ENCODE results near the gene ZNF99. TPM values are rescaled to one million over a fixed set of nuclear protein-coding genes. Genes with fewer than 3 reads are reported as not detected.
"Not testable (repeated sequence)": the region's sequence is repeated elsewhere in the genome, so short reads cannot be mapped to it uniquely, and the experiment has no call there.

ZNF99 gene
- total RNA-seq, 4 donors from 2014 or later, result 0.30 to 0.87 (median 0.61) TPM

DNA sequence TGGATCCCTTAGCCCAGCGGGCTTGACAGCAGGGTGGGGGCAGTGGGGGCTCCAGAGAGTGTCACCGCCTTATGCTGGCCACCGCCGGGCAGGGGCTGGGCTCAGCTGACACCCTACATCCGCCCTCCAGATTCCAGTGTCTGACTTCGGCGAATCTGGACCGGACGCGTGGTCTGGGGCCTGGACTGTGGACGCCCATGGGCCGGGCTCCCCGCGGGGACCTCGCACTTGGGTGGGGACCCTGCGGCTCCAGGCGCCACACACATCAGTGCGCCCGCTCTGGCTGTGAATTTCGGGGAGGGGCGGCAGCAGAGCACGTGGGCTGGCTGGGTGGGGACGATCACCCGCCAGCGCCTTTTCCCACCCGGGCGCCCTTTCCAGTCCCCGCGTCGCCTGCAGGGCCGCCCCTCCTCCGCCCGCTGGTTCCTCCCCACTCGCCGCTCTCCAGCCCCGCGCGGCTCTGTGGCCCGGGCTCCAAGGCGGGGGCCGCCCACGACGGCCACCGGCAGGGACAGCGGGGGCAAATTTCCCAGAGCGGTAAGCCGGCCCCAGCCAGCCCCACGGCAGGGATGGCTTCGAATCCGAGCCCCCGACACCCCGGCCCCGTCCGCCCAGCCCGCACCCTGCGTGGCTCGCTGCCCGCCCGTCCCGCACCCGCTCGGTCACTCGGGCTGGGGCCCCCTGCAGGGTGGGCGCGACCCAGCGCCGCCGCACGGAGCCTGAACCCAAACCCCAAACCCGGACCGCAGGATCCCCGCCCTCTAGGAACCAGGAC, 23.3 kb upstream of the ZNF99 start:
- H3K4me3 ChIP-seq, result peak overlapping the region in 1 of 4 donors; percentile 10
- H3K4me1 ChIP-seq, result no peaks in the 10 kb centered on the region
- TF ChIP-seq, protein P1, sequence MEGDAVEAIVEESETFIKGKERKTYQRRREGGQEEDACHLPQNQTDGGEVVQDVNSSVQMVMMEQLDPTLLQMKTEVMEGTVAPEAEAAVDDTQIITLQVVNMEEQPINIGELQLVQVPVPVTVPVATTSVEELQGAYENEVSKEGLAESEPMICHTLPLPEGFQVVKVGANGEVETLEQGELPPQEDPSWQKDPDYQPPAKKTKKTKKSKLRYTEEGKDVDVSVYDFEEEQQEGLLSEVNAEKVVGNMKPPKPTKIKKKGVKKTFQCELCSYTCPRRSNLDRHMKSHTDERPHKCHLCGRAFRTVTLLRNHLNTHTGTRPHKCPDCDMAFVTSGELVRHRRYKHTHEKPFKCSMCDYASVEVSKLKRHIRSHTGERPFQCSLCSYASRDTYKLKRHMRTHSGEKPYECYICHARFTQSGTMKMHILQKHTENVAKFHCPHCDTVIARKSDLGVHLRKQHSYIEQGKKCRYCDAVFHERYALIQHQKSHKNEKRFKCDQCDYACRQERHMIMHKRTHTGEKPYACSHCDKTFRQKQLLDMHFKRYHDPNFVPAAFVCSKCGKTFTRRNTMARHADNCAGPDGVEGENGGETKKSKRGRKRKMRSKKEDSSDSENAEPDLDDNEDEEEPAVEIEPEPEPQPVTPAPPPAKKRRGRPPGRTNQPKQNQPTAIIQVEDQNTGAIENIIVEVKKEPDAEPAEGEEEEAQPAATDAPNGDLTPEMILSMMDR (IDR thresholded peaks at IDR 0.05), result no peak
- no peaks in the 10 kb centered on the region for H3K36me3 ChIP-seq
- WGBS, 2 donors, result 12 to 13% methylated on average over 34 to 67 of the region's 72 CpGs
- no peak for DNase-seq (ENCODE audit: low spot score in 2 of 2)
- no peaks in the 10 kb centered on the region for H3K27me3 ChIP-seq
- H3K9me3 ChIP-seq, result peaks cover 0 to 32% (median 0%) of the 10 kb centered on the region in 4 donors
- no peak overlapping the region for H3K27ac ChIP-seq

DNA sequence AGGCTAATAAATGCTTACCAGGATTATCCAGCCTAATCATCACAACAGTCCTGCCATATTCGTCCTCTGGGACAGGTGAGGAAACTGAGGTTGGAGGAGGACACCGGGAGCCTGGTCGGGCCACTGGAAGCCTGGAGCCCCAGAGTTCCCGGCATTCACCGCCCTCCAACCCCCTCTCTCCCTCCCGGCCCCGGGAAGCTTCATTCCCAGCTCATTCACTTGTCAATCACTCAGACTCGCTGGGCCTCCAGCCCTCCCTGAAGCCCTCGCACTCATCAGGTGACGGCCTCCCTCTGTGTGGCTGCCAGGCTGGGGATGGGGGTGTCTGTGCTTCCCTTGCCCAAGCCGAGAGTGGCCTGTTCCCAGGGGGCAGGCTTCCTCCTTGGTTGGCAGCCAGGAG, 22.5 kb upstream of the ZNF99 start:
- H3K9me3 ChIP-seq, result peaks cover 0 to 30% (median 0%) of the 10 kb centered on the region in 4 donors
- no peak overlapping the region for H3K27ac ChIP-seq
- WGBS, 2 donors, result 36 to 40% methylated on average over 10 to 11 of the region's 11 CpGs
- H3K4me1 ChIP-seq, result no peaks in the 10 kb centered on the region
- TF ChIP-seq, protein P1 (IDR thresholded peaks at IDR 0.05), result no peak
- TF ChIP-seq POLR2A (IDR thresholded peaks at IDR 0.05) (no peak), EP300 (IDR thresholded peaks at IDR 0.05) (no peak)
- DNase-seq (ENCODE audit: low spot score in 2 of 2), result no peak
- no peaks in the 10 kb centered on the region for H3K36me3 ChIP-seq
- H3K27me3 ChIP-seq, result no peaks in the 10 kb centered on the region
- H3K4me3 ChIP-seq, result no peak overlapping the region

- 47 to 52% methylated on average over 5 of the region's 5 CpGs for WGBS, 2 donors
- Histone ChIP-seq H3K36me3 (no peaks in the 10 kb centered on the region), H3K27ac (no peak overlapping the region), H3K27me3 (no peaks in the 10 kb centered on the region), H3K4me3 (no peak overlapping the region), H3K9me3 (peaks cover 0 to 62% (median 0%) of the 10 kb centered on the region in 4 donors), H3K4me1 (no peaks in the 10 kb centered on the region)
- TF ChIP-seq, protein P1 (IDR thresholded peaks at IDR 0.05), result no peak
- TF ChIP-seq POLR2A (IDR thresholded peaks at IDR 0.05) (no peak), EP300 (IDR thresholded peaks at IDR 0.05) (no peak)
- DNase-seq (ENCODE audit: low spot score in 2 of 2), result no peak
Measured at GRCh38 chr19:22797040-22797439, 13.1 kb upstream of the ZNF99 start.

DNA sequence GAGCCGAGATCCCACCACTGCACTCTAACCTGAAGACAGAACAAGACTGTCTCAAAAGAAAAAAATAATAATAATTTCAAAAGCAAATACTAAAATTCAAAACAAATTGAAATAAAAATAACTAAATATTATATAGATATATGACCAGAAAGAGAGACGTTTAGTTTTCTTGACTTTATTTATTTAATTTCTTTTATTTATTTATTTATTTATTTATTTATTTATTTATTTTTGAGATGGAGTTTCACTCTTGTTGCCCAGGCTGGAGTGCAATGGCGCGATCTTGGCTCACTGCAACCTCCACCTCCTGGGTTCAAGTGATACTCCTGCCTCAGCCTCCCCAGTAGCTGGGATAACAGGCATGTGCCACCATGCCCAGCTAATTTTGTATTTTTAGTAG, 8.9 kb upstream of the ZNF99 start:
- not testable (repeated sequence) for H3K4me1 ChIP-seq; H3K27me3 ChIP-seq; H3K4me3 ChIP-seq; H3K36me3 ChIP-seq; DNase-seq (ENCODE audit: low spot score in 2 of 2); H3K27ac ChIP-seq
- peaks cover 0 to 50% (median 0%) of the 10 kb centered on the region in 4 donors for H3K9me3 ChIP-seq
- WGBS, 2 donors, result 90 to 95% methylated on average over 4 of the region's 4 CpGs

GRCh38 chr19:22735911-22736645, 47.9 kb downstream of the ZNF99 start:
- Histone ChIP-seq H3K27ac (no peak overlapping the region), H3K9me3 (peaks cover 0 to 52% (median 0%) of the 10 kb centered on the region in 4 donors), H3K4me1 (no peaks in the 10 kb centered on the region), H3K27me3 (no peaks in the 10 kb centered on the region), H3K36me3 (no peaks in the 10 kb centered on the region), H3K4me3 (no peak overlapping the region)
- TF ChIP-seq, protein P1 (IDR thresholded peaks at IDR 0.05), result no peak
- TF ChIP-seq EP300 (IDR thresholded peaks at IDR 0.05) (no peak), POLR2A (IDR thresholded peaks at IDR 0.05) (no peak)
- no peak for DNase-seq (ENCODE audit: low spot score in 2 of 2)
- 80 to 88% methylated on average over 4 of the region's 4 CpGs for WGBS, 2 donors
